Uterus (tissue), 4 donors: Measurements from ENCODE around the gene TOP1. TPM values are rescaled to one million over a fixed set of nuclear protein-coding genes. Genes with fewer than 3 reads are reported as not detected.

Experiments
- DNase-seq, 2 donors: peaks; one replicate each; pipeline ENCODE4 v3.0.0-alpha.2; 2019 to 2020
- H3K27ac ChIP-seq, 2 donors: fragments of 200-600 bp; sonication (generic); 1 replicate in 1 of 2; 2 replicates in 1 of 2; pipeline ENCODE4 v1.5.1; 2016 to 2018
- H3K27me3 ChIP-seq, 2 donors: fragments of 200-600 bp; sonication (generic); one replicate each; pipeline ENCODE4 v1.5.1; 2018 to 2019; ENCODE audit warnings: control low read depth in 1 of 2
- H3K36me3 ChIP-seq, 2 donors: fragments of 200-600 bp; sonication (generic); one replicate each; pipeline ENCODE4 v1.5.1; 2019; ENCODE audit warnings: control low read depth in 1 of 2
- H3K4me1 ChIP-seq, 2 donors: fragments of 200-600 bp; sonication (generic); one replicate each; pipeline ENCODE4 v1.5.1; 2018 to 2019; ENCODE audit warnings: control low read depth in 1 of 2
- H3K4me3 ChIP-seq, 2 donors: fragments of 200-600 bp; sonication (generic); 1 replicate in 1 of 2; 2 replicates in 1 of 2; pipeline ENCODE4 v1.5.1; 2018 to 2019; ENCODE audit warnings: mild to moderate bottlenecking in 1 of 2
- H3K9me3 ChIP-seq, 2 donors: fragments of 200-600 bp; sonication (generic); one replicate each; pipeline ENCODE4 v1.5.1; 2019; ENCODE audit warnings: control low read depth in 1 of 2
- CTCF ChIP-seq, 4 experiments: fragments of 200-600 bp in 2 of 4; fragments of 450-650 bp in 2 of 4; sonication (generic) in 2 of 4; IDR thresholded peaks; one replicate each; pipeline ENCODE4 v1.5.1; 2016 to 2019; ENCODE audit warnings: antibody characterized with exemption in 4 of 4, mild to moderate bottlenecking in 2 of 4, moderate library complexity in 1 of 4
- POLR2A ChIP-seq, 2 donors: fragments of 450-650 bp; IDR thresholded peaks; one replicate each; pipeline ENCODE4 v1.6.1; 2016; ENCODE audit warnings: antibody characterized with exemption in 2 of 2, mild to moderate bottlenecking in 1 of 2, moderate library complexity in 1 of 2
- intact Hi-C: fragments of 100-400 bp; cut with DNase I; formaldehyde crosslinking; loops from one replicate; pipeline ENCODE4 v1.15.1; 2023; ENCODE audit warnings: low total_unique reads
- total RNA-seq, 4 donors: library from RNA; depleted of rRNA in 3 of 4; stranded (reverse); fragments of >200 nt in 3 of 4; gene quantifications; one replicate each; pipeline versions ENCODE4 v1.1.0 to v1.2.4, GENCODE V29; 2014 to 2023
- donor health status: DM: yes; HTN: yes; CAD: no.

Gene TOP1
- total RNA-seq, 4 donors from 2014 or later, result 20.5 to 47.1 (median 35.4) TPM

DNA sequence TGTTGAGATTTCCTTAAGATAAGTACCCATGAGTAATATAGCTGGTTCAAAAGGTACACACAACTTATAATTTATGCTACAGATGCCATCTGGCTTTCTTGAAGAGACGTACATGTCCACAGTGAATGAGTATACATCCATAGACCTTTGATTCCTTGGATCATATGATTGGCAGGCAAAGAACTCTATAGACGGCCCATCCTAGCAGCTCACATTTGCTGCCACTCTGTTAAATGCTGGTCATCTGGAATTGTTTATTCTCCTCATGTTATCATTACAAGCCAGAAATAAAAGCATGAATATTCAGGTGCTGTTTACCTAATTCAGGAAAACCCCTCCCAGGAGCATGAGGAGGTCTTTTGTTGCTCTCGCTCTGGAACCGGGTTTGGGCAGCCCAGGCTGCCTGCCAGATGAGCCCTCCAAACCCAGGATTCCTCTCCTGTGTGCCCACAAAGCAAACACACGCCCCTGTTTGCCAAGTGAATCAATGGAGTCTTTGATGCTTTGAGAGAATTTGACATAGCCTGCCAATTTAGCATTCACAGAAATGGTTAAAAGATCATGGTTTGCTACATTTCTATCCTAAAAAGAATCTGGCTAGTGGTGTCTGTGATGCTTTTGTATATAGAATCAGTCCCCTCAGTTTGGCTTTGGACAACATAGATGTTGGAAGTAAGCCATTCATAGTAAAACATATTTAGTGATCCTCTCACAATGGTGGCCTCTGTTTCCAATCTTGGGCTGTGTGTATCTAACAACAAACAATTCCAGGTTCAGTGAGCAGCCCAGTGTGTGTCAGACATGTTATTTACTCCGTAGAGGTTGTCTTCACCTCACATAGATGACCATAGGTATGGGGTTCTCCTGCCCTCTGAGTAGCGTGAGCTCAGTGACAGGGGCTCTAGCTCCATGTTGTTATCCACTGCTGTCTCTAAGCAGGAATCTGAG is 91.3 kb downstream of the TOP1 start:
- Histone ChIP-seq H3K9me3 (no peaks in the 10 kb centered on the region), H3K4me3 (no peak overlapping the region), H3K27me3 (no peaks in the 10 kb centered on the region), H3K4me1 (no peaks in the 10 kb centered on the region), H3K27ac (no peak overlapping the region), H3K36me3 (no peaks in the 10 kb centered on the region)
- TF ChIP-seq POLR2A (IDR thresholded peaks at IDR 0.05) (no peak), CTCF (IDR thresholded peaks at IDR 0.05) (no peak)
- no peak for DNase-seq
- intact Hi-C loops, result no loop called here

- Histone ChIP-seq H3K36me3 (no peaks in the 10 kb centered on the region), H3K27me3 (no peaks in the 10 kb centered on the region), H3K9me3 (no peaks in the 10 kb centered on the region), H3K4me1 (no peaks in the 10 kb centered on the region), H3K4me3 (no peak overlapping the region), H3K27ac (no peak overlapping the region)
- DNase-seq, result no peak
- no peak for TF ChIP-seq CTCF (IDR thresholded peaks at IDR 0.05)
- TF ChIP-seq POLR2A (IDR thresholded peaks at IDR 0.05), result no peak
- intact Hi-C loops, result no loop called here
Observed at GRCh38 chr20:41121399-41121798, 92.8 kb downstream of the TOP1 start.

DNA sequence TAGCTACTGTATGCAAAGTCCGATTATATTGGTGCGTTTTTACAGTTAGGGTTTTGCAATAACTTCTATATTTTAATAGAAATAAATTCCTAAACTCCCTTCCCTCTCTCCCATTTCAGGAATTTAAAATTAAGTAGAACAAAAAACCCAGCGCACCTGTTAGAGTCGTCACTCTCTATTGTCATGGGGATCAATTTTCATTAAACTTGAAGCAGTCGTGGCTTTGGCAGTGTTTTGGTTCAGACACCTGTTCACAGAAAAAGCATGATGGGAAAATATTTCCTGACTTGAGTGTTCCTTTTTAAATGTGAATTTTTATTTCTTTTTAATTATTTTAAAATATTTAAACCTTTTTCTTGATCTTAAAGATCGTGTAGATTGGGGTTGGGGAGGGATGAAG is 95.0 kb downstream of the TOP1 start:
- TF ChIP-seq POLR2A (IDR thresholded peaks at IDR 0.05), result no peak
- TF ChIP-seq CTCF (IDR thresholded peaks at IDR 0.05), result no peak
- Histone ChIP-seq H3K9me3 (no peaks in the 10 kb centered on the region), H3K4me3 (no peak overlapping the region), H3K27me3 (no peaks in the 10 kb centered on the region), H3K36me3 (no peaks in the 10 kb centered on the region), H3K27ac (no peak overlapping the region), H3K4me1 (no peaks in the 10 kb centered on the region)
- no peak for DNase-seq
- intact Hi-C loops, result no loop called here

GRCh38 chr20:41124451-41125094 is 96.0 kb downstream of the TOP1 start:
- TF ChIP-seq POLR2A (IDR thresholded peaks at IDR 0.05) (no peak), CTCF (IDR thresholded peaks at IDR 0.05) (no peak)
- no peaks in the 10 kb centered on the region for H3K27me3 ChIP-seq
- intact Hi-C loops, result no loop called here
- H3K4me3 ChIP-seq, result no peak overlapping the region
- no peak overlapping the region for H3K27ac ChIP-seq
- H3K36me3 ChIP-seq, result no peaks in the 10 kb centered on the region
- no peak for DNase-seq
- H3K4me1 ChIP-seq, result no peaks in the 10 kb centered on the region
- H3K9me3 ChIP-seq, result no peaks in the 10 kb centered on the region
